ENCODE measurements around the gene SNED1. TPM values are rescaled to one million over a fixed set of nuclear protein-coding genes. Genes with fewer than 3 reads are reported as not detected.

The SNED1 gene
- total RNA-seq, 1 donor from 2014 or later, result 4.7 TPM

- Histone ChIP-seq H3K4me1 (ENCODE audit: control insufficient read depth in 3 of 3, insufficient read depth in 3 of 3, low read length in 3 of 3) (peaks cover 20 to 57% (median 55%) of the 10 kb centered on the region in 3 donors), H3K9me3 (ENCODE audit: control insufficient read depth in 3 of 3, low read length in 3 of 3) (peaks cover 7 to 12% (median 10%) of the 10 kb centered on the region in 3 donors), H3K4me3 (ENCODE audit: low read length in 3 of 3) (no peak overlapping the region), H3K36me3 (ENCODE audit: control insufficient read depth in 3 of 3, insufficient read depth in 3 of 3, low read length in 3 of 3) (peaks cover 15 to 31% (median 15%) of the 10 kb centered on the region in 3 donors), H3K27ac (ENCODE audit: low read depth, low read length) (no peak overlapping the region), H3K27me3 (ENCODE audit: control insufficient read depth in 3 of 3, insufficient read depth in 3 of 3, low read length in 3 of 3) (no peaks in the 10 kb centered on the region), H3K9ac (ENCODE audit: low read depth in 1 of 3, low read length in 3 of 3) (no peak overlapping the region)
These were observed 7.2 kb downstream of the SNED1 start for GRCh38 chr2:241005569-241005968.

GRCh38 chr2:241006412-241006811 lies 8.0 kb downstream of the SNED1 start:
- Histone ChIP-seq H3K9me3 (ENCODE audit: control insufficient read depth in 3 of 3, low read length in 3 of 3) (peaks cover 7 to 12% (median 10%) of the 10 kb centered on the region in 3 donors), H3K27ac (ENCODE audit: low read depth, low read length) (no peak overlapping the region), H3K9ac (ENCODE audit: low read depth in 1 of 3, low read length in 3 of 3) (no peak overlapping the region), H3K4me3 (ENCODE audit: low read length in 3 of 3) (no peak overlapping the region), H3K4me1 (ENCODE audit: control insufficient read depth in 3 of 3, insufficient read depth in 3 of 3, low read length in 3 of 3) (peaks cover 17 to 54% (median 52%) of the 10 kb centered on the region in 3 donors), H3K36me3 (ENCODE audit: control insufficient read depth in 3 of 3, insufficient read depth in 3 of 3, low read length in 3 of 3) (peaks cover 11 to 22% (median 15%) of the 10 kb centered on the region in 3 donors), H3K27me3 (ENCODE audit: control insufficient read depth in 3 of 3, insufficient read depth in 3 of 3, low read length in 3 of 3) (no peaks in the 10 kb centered on the region)

GRCh38 chr2:241007111-241007510 lies 8.7 kb downstream of the SNED1 start:
- H3K36me3 ChIP-seq (ENCODE audit: control insufficient read depth in 3 of 3, insufficient read depth in 3 of 3, low read length in 3 of 3), result peaks cover 11 to 16% (median 15%) of the 10 kb centered on the region in 3 donors
- H3K27ac ChIP-seq (ENCODE audit: low read depth, low read length), result no peak overlapping the region
- no peak overlapping the region for H3K9ac ChIP-seq (ENCODE audit: low read depth in 1 of 3, low read length in 3 of 3)
- no peak overlapping the region for H3K4me3 ChIP-seq (ENCODE audit: low read length in 3 of 3)
- no peaks in the 10 kb centered on the region for H3K27me3 ChIP-seq (ENCODE audit: control insufficient read depth in 3 of 3, insufficient read depth in 3 of 3, low read length in 3 of 3)
- peaks cover 13 to 51% (median 47%) of the 10 kb centered on the region in 3 donors for H3K4me1 ChIP-seq (ENCODE audit: control insufficient read depth in 3 of 3, insufficient read depth in 3 of 3, low read length in 3 of 3)
- H3K9me3 ChIP-seq (ENCODE audit: control insufficient read depth in 3 of 3, low read length in 3 of 3), result peaks cover 7 to 12% (median 10%) of the 10 kb centered on the region in 3 donors

- no peaks in the 10 kb centered on the region for H3K27me3 ChIP-seq (ENCODE audit: control insufficient read depth in 3 of 3, insufficient read depth in 3 of 3, low read length in 3 of 3)
- peaks cover 13 to 47% (median 45%) of the 10 kb centered on the region in 3 donors for H3K4me1 ChIP-seq (ENCODE audit: control insufficient read depth in 3 of 3, insufficient read depth in 3 of 3, low read length in 3 of 3)
- H3K9ac ChIP-seq (ENCODE audit: low read depth in 1 of 3, low read length in 3 of 3), result peak overlapping the region in 1 of 3 donors; percentile 54
- H3K27ac ChIP-seq (ENCODE audit: low read depth, low read length), result peak overlapping the region; percentile 12
- peaks cover 10 to 14% (median 11%) of the 10 kb centered on the region in 3 donors for H3K36me3 ChIP-seq (ENCODE audit: control insufficient read depth in 3 of 3, insufficient read depth in 3 of 3, low read length in 3 of 3)
- no peak overlapping the region for H3K4me3 ChIP-seq (ENCODE audit: low read length in 3 of 3)
- H3K9me3 ChIP-seq (ENCODE audit: control insufficient read depth in 3 of 3, low read length in 3 of 3), result peaks cover 7 to 11% (median 10%) of the 10 kb centered on the region in 3 donors
These were observed 9.7 kb downstream of the SNED1 start for GRCh38 chr2:241007880-241008710.

GRCh38 chr2:241008711-241009121 lies 10.3 kb downstream of the SNED1 start:
- Histone ChIP-seq H3K9me3 (ENCODE audit: control insufficient read depth in 3 of 3, low read length in 3 of 3) (peaks cover 2 to 6% (median 5%) of the 10 kb centered on the region in 3 donors), H3K9ac (ENCODE audit: low read depth in 1 of 3, low read length in 3 of 3) (peak overlapping the region in 1 of 3 donors; percentile 25), H3K27ac (ENCODE audit: low read depth, low read length) (no peak overlapping the region), H3K4me3 (ENCODE audit: low read length in 3 of 3) (no peak overlapping the region), H3K4me1 (ENCODE audit: control insufficient read depth in 3 of 3, insufficient read depth in 3 of 3, low read length in 3 of 3) (peaks cover 13 to 47% (median 45%) of the 10 kb centered on the region in 3 donors), H3K27me3 (ENCODE audit: control insufficient read depth in 3 of 3, insufficient read depth in 3 of 3, low read length in 3 of 3) (no peaks in the 10 kb centered on the region), H3K36me3 (ENCODE audit: control insufficient read depth in 3 of 3, insufficient read depth in 3 of 3, low read length in 3 of 3) (peaks cover 4 to 8% (median 5%) of the 10 kb centered on the region in 3 donors)

GRCh38 chr2:241009191-241009590 lies 10.8 kb downstream of the SNED1 start:
- H3K4me1 ChIP-seq (ENCODE audit: control insufficient read depth in 3 of 3, insufficient read depth in 3 of 3, low read length in 3 of 3), result peaks cover 13 to 47% (median 45%) of the 10 kb centered on the region in 3 donors
- H3K4me3 ChIP-seq (ENCODE audit: low read length in 3 of 3), result peak overlapping the region in 1 of 3 donors; percentile 6
- H3K36me3 ChIP-seq (ENCODE audit: control insufficient read depth in 3 of 3, insufficient read depth in 3 of 3, low read length in 3 of 3), result peaks cover 0 to 4% (median 2%) of the 10 kb centered on the region in 3 donors
- H3K9me3 ChIP-seq (ENCODE audit: control insufficient read depth in 3 of 3, low read length in 3 of 3), result peaks cover 0 to 1% (median under 1%) of the 10 kb centered on the region in 3 donors
- no peak overlapping the region for H3K27ac ChIP-seq (ENCODE audit: low read depth, low read length)
- H3K27me3 ChIP-seq (ENCODE audit: control insufficient read depth in 3 of 3, insufficient read depth in 3 of 3, low read length in 3 of 3), result no peaks in the 10 kb centered on the region
- peak overlapping the region in 1 of 3 donors; percentile 60 for H3K9ac ChIP-seq (ENCODE audit: low read depth in 1 of 3, low read length in 3 of 3)

GRCh38 chr2:241009601-241010530 lies 11.4 kb downstream of the SNED1 start:
- Histone ChIP-seq H3K27ac (ENCODE audit: low read depth, low read length) (no peak overlapping the region), H3K27me3 (ENCODE audit: control insufficient read depth in 3 of 3, insufficient read depth in 3 of 3, low read length in 3 of 3) (no peaks in the 10 kb centered on the region), H3K9me3 (ENCODE audit: control insufficient read depth in 3 of 3, low read length in 3 of 3) (no peaks in the 10 kb centered on the region), H3K4me3 (ENCODE audit: low read length in 3 of 3) (peak overlapping the region in 2 of 3 donors; percentile 15 to 56), H3K36me3 (ENCODE audit: control insufficient read depth in 3 of 3, insufficient read depth in 3 of 3, low read length in 3 of 3) (peaks cover 0 to 4% (median 2%) of the 10 kb centered on the region in 3 donors), H3K9ac (ENCODE audit: low read depth in 1 of 3, low read length in 3 of 3) (peak overlapping the region in 1 of 3 donors; percentile 60), H3K4me1 (ENCODE audit: control insufficient read depth in 3 of 3, insufficient read depth in 3 of 3, low read length in 3 of 3) (peaks cover 13 to 48% (median 45%) of the 10 kb centered on the region in 3 donors)

GRCh38 chr2:241010531-241011295 lies 12.3 kb downstream of the SNED1 start:
- H3K36me3 ChIP-seq (ENCODE audit: control insufficient read depth in 3 of 3, insufficient read depth in 3 of 3, low read length in 3 of 3), result peaks cover 0 to 2% (median 0%) of the 10 kb centered on the region in 3 donors
- H3K27ac ChIP-seq (ENCODE audit: low read depth, low read length), result no peak overlapping the region
- peaks cover 13 to 50% (median 45%) of the 10 kb centered on the region in 3 donors for H3K4me1 ChIP-seq (ENCODE audit: control insufficient read depth in 3 of 3, insufficient read depth in 3 of 3, low read length in 3 of 3)
- H3K9ac ChIP-seq (ENCODE audit: low read depth in 1 of 3, low read length in 3 of 3), result peak overlapping the region in 1 of 3 donors; percentile 60
- H3K27me3 ChIP-seq (ENCODE audit: control insufficient read depth in 3 of 3, insufficient read depth in 3 of 3, low read length in 3 of 3), result no peaks in the 10 kb centered on the region
- no peak overlapping the region for H3K4me3 ChIP-seq (ENCODE audit: low read length in 3 of 3)
- no peaks in the 10 kb centered on the region for H3K9me3 ChIP-seq (ENCODE audit: control insufficient read depth in 3 of 3, low read length in 3 of 3)

- peaks cover 0 to 2% (median 0%) of the 10 kb centered on the region in 3 donors for H3K36me3 ChIP-seq (ENCODE audit: control insufficient read depth in 3 of 3, insufficient read depth in 3 of 3, low read length in 3 of 3)
- H3K27me3 ChIP-seq (ENCODE audit: control insufficient read depth in 3 of 3, insufficient read depth in 3 of 3, low read length in 3 of 3), result no peaks in the 10 kb centered on the region
- H3K4me1 ChIP-seq (ENCODE audit: control insufficient read depth in 3 of 3, insufficient read depth in 3 of 3, low read length in 3 of 3), result peaks cover 13 to 50% (median 45%) of the 10 kb centered on the region in 3 donors
- no peaks in the 10 kb centered on the region for H3K9me3 ChIP-seq (ENCODE audit: control insufficient read depth in 3 of 3, low read length in 3 of 3)
- no peak overlapping the region for H3K27ac ChIP-seq (ENCODE audit: low read depth, low read length)
- H3K9ac ChIP-seq (ENCODE audit: low read depth in 1 of 3, low read length in 3 of 3), result no peak overlapping the region
- no peak overlapping the region for H3K4me3 ChIP-seq (ENCODE audit: low read length in 3 of 3)
These were observed 12.8 kb downstream of the SNED1 start for GRCh38 chr2:241011296-241011600.
